ENCODE data around the gene MAGI1. TPM values are rescaled to one million over a fixed set of nuclear protein-coding genes. Genes with fewer than 3 reads are reported as not detected.
"Not testable (repeated sequence)": the region's sequence is repeated elsewhere in the genome, so short reads cannot be mapped to it uniquely, and the experiment has no call there.

The MAGI1 gene
- total RNA-seq, 2 donors from 2014 or later: 38.6 to 45.1 TPM

GRCh38 chr3:66029443-66029842 lies 9.3 kb downstream of the MAGI1 start:
- Mint-ChIP-seq H3K27me3 (ENCODE audit: insufficient read depth) (no peaks in the 10 kb centered on the region), H3K4me3 (no peak overlapping the region), H3K4me1 (peaks cover 5% of the 10 kb centered on the region), H3K27ac (no peak overlapping the region), H3K36me3 (ENCODE audit: low read depth) (no peaks in the 10 kb centered on the region), H3K9me3 (no peaks in the 10 kb centered on the region)
- Histone ChIP-seq H3K9me3 (ENCODE audit: control insufficient read depth, low read length) (no peaks in the 10 kb centered on the region), H3K9ac (ENCODE audit: extremely low read depth, low read length, poor library complexity, severe bottlenecking) (no peak overlapping the region), H3K4me1 (ENCODE audit: control insufficient read depth, insufficient read depth, low read length) (no peaks in the 10 kb centered on the region), H3K4me3 (ENCODE audit: low read length) (no peak overlapping the region), H3K36me3 (ENCODE audit: control insufficient read depth, insufficient read depth, low read length) (no peaks in the 10 kb centered on the region), H3K27ac (ENCODE audit: low read depth, low read length) (no peak overlapping the region), H3K27me3 (ENCODE audit: control insufficient read depth, insufficient read depth, low read length, poor library complexity, severe bottlenecking) (no peaks in the 10 kb centered on the region)
- TF ChIP-seq CTCF (conservative IDR thresholded peaks at IDR 0.05): no peak
- peak; percentile 44 for DNase-seq

GRCh38 chr3:66029014-66029413 lies 9.7 kb downstream of the MAGI1 start:
- DNase-seq: peak; percentile 2
- Histone ChIP-seq H3K27ac (ENCODE audit: low read depth, low read length) (no peak overlapping the region), H3K4me1 (ENCODE audit: control insufficient read depth, insufficient read depth, low read length) (no peaks in the 10 kb centered on the region), H3K9me3 (ENCODE audit: control insufficient read depth, low read length) (no peaks in the 10 kb centered on the region), H3K36me3 (ENCODE audit: control insufficient read depth, insufficient read depth, low read length) (no peaks in the 10 kb centered on the region), H3K9ac (ENCODE audit: extremely low read depth, low read length, poor library complexity, severe bottlenecking) (no peak overlapping the region), H3K4me3 (ENCODE audit: low read length) (no peak overlapping the region), H3K27me3 (ENCODE audit: control insufficient read depth, insufficient read depth, low read length, poor library complexity, severe bottlenecking) (no peaks in the 10 kb centered on the region)
- Mint-ChIP-seq H3K4me3 (no peak overlapping the region), H3K27me3 (ENCODE audit: insufficient read depth) (no peaks in the 10 kb centered on the region), H3K27ac (no peak overlapping the region), H3K4me1 (peaks cover 5% of the 10 kb centered on the region), H3K36me3 (ENCODE audit: low read depth) (no peaks in the 10 kb centered on the region), H3K9me3 (no peaks in the 10 kb centered on the region)
- WGBS, 2 experiments (ENCODE audit: insufficient coverage in 1 of 2, insufficient read length in 1 of 2): 75% methylated on average over 4 to 5 of the region's 5 CpGs
- no peak for TF ChIP-seq CTCF (conservative IDR thresholded peaks at IDR 0.05)

GRCh38 chr3:66028457-66028856 lies 10.3 kb downstream of the MAGI1 start:
- Histone ChIP-seq H3K4me3 (ENCODE audit: low read length) (no peak overlapping the region), H3K36me3 (ENCODE audit: control insufficient read depth, insufficient read depth, low read length) (no peaks in the 10 kb centered on the region), H3K9ac (ENCODE audit: extremely low read depth, low read length, poor library complexity, severe bottlenecking) (no peak overlapping the region), H3K4me1 (ENCODE audit: control insufficient read depth, insufficient read depth, low read length) (no peaks in the 10 kb centered on the region), H3K27ac (ENCODE audit: low read depth, low read length) (no peak overlapping the region), H3K9me3 (ENCODE audit: control insufficient read depth, low read length) (no peaks in the 10 kb centered on the region), H3K27me3 (ENCODE audit: control insufficient read depth, insufficient read depth, low read length, poor library complexity, severe bottlenecking) (no peaks in the 10 kb centered on the region)
- Mint-ChIP-seq H3K9me3 (no peaks in the 10 kb centered on the region), H3K27ac (no peak overlapping the region), H3K4me3 (no peak overlapping the region), H3K27me3 (ENCODE audit: insufficient read depth) (no peaks in the 10 kb centered on the region), H3K4me1 (peaks cover 5% of the 10 kb centered on the region), H3K36me3 (ENCODE audit: low read depth) (no peaks in the 10 kb centered on the region)
- peak; percentile 14 for DNase-seq
- 84 to 85% methylated on average over 5 to 12 of the region's 12 CpGs for WGBS, 2 experiments (ENCODE audit: insufficient coverage in 1 of 2, insufficient read length in 1 of 2)
- TF ChIP-seq CTCF (conservative IDR thresholded peaks at IDR 0.05): no peak

- not testable (repeated sequence) for H3K9me3 ChIP-seq (ENCODE audit: control insufficient read depth, low read length); H3K4me3 ChIP-seq (ENCODE audit: low read length); H3K27ac ChIP-seq (ENCODE audit: low read depth, low read length); H3K4me1 Mint-ChIP-seq; H3K27ac Mint-ChIP-seq; H3K36me3 Mint-ChIP-seq (ENCODE audit: low read depth); H3K27me3 ChIP-seq (ENCODE audit: control insufficient read depth, insufficient read depth, low read length, poor library complexity, severe bottlenecking); H3K9ac ChIP-seq (ENCODE audit: extremely low read depth, low read length, poor library complexity, severe bottlenecking); H3K27me3 Mint-ChIP-seq (ENCODE audit: insufficient read depth); H3K4me1 ChIP-seq (ENCODE audit: control insufficient read depth, insufficient read depth, low read length); H3K4me3 Mint-ChIP-seq; DNase-seq; H3K36me3 ChIP-seq (ENCODE audit: control insufficient read depth, insufficient read depth, low read length); H3K9me3 Mint-ChIP-seq
- WGBS, 2 experiments (ENCODE audit: insufficient coverage in 1 of 2, insufficient read length in 1 of 2): 96% methylated on average over 7 of the region's 8 CpGs; no CpG with 5 or more reads in 1 of the 2 experiments
These were observed 11.6 kb downstream of the MAGI1 start for GRCh38 chr3:66027099-66027498.
